HG02610 (cell line): ENCODE results near the gene PLEK.
"Not testable (repeated sequence)": the region's sequence is repeated elsewhere in the genome, so short reads cannot be mapped to it uniquely, and the experiment has no call there.

ENCODE experiments used
- ATAC-seq: cut with Tn5 transposase; IDR thresholded peaks from one replicate; pipeline ENCODE4 v1.9.1; 2021; ENCODE audit warnings: mild to moderate bottlenecking, moderate library complexity; ENCODE audit not compliant: unreplicated experiment

Gene PLEK

DNA sequence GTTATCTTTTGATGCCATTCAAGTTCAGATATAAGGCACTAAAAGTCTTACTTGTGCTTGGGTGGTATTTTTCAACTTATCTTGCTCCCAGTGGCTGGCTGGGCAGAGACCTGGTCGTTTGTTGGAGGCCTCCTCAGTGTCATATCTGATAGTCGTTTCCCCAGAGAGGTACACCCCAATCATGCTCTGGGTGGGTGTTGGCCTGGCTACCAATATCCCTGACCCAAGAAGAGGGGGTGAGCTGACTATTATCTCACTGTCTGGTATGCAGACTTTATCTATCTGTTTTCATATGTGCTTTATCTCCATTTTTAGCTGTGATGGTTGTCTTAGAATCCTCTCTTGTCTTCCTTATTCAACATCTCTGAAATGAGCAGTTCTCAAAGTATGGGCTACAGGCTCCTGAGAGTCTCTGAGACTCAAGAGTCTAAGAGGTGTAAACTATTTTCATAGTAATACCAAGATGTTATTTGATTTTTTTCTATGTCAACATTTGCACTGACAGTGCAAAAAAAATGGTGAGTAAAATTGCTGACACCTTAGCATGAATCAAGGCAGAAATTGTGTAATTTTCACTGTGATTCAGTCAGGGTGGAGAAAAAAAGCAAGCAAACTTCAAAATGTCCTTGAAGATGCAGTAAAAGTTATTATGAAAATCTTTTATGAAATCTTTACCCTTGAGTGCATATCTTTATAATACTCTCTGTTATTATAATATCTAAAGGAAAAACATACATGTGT is 12.3 kb upstream of the PLEK start:
- no peak for ATAC-seq

DNA sequence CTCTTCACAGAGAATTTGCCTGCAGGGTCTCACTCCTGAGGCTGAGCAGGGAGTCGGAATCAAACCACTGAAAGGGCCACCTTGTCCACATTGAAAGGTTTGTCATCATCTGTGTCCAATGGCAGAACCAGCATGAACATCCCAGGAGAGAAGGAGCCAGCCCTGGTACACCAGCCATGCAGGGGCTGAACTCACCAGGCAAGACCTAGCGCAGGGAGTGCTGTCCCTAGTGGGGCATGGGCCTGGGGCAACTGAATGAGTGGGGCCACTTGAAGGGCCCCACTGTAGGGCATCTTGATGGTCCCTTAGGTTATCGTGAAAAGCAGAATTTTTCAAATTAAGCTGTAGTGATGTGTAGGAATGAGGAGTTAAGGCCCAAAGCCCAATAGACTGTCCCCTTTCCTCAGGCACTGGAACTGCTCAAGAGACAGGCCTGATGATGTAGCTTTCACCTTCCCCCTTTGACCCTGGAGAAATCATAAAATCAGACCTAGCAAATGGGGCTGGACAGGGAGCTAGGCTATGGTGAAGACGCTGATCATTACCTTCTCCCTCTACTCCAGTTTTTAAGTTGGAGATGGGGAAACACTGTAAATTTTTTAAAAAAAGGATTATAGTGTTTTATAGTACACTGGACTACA is 8.4 kb upstream of the PLEK start:
- ATAC-seq: no peak

GRCh38 chr2:68357605-68358337 is 7.3 kb upstream of the PLEK start:
- peak; percentile 78 for ATAC-seq

DNA sequence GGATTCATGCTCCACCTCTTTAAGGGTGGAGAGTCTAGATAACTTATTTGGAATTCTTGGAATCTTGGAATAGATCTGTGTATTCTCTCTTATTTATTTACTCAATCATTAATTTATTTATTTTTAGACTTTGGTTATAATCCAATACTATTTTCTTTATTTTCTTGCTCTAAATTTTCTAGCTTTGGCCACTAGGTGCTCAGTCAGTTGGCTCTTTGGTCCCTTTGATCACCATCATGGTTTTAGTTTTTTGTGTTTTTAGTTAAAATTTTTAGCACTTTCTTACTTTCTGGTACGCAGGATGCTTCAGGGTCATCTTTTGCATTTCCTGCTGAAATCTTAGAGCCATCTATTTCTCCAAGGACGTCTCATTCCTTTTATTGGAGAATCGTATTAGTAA is 5.2 kb upstream of the PLEK start:
- no peak for ATAC-seq

GRCh38 chr2:68362069-68362468 is 3.0 kb upstream of the PLEK start:
- peak; percentile 39 for ATAC-seq

GRCh38 chr2:68362749-68363148 is 2.3 kb upstream of the PLEK start:
- ATAC-seq: no peak

DNA sequence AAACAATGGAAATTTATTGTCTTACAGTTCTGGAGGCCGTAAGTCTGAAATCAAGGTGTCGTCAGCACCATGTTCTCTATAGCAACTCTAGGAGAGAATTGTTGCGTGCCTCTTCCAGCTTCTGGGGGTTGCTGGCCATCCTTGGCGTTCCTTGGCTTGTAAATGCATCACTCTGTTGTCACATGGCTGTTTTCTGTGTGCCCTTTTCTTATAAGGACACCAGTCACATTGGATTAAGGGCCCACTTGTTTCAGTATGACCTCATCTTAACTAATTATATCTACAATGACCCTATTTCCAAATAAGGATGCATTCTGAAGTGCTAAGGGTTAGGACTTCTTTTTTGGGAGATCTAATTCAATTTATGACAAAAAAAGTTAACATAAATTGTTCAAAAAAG is 1.4 kb upstream of the PLEK start:
- no peak for ATAC-seq

DNA sequence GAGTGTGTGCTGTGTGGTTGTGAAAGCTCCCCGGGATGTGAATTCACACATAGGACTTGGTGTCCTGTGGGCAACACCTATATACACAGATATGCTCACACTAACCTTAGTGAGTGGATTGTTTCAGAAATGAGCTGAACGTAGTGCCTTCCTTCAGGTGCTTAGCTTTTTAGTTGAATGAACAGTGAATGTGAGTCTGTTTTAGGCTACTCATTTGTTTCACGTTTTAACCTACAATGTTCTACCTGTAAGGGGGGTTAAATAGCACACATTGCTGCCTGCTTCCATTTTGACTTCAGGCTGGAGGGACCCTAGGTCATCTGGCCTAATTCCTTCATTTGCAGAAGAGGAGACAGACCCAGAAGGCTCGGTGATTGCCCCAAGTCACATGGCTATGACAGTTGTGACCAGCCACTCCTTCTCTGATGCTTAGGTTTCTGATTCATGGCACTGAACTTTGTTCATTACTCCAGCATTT is 1.0 kb downstream of the PLEK start:
- peak; percentile 40 for ATAC-seq

DNA sequence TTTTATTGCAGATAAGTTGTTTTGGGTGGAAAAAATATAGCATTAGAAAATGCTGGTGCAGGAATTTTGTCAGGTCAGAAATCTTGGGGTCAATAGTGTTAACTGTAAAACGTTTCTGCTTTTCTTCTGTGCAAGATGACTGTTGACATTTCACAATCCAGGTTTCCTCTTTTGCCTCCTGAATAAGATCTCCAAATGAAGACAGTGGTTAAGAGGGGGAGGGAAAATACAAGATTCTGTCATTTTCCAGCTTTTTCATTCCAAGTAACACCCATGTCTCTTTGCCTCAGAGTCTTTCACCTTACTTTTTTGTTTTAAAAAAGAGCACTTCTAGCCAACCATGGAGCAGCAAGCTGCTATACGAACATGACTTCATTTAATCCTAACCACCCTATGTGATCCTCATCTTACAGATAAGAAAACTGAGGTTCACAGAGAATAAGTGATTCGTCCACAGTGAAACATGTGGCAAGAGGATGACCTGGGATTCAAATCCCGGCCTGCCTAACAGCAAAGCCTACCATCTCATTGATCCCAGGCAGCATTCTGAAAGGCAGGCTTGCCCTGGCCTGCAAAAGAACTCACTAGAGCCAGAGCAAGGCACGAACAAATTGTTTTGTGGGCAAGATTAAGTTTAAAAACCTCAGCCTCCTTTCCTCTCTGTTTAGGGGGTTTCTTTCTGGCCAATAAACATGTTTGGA is 3.0 kb downstream of the PLEK start:
- ATAC-seq: no peak

- no peak for ATAC-seq
Observed at GRCh38 chr2:68368654-68369336, 3.7 kb downstream of the PLEK start.

DNA sequence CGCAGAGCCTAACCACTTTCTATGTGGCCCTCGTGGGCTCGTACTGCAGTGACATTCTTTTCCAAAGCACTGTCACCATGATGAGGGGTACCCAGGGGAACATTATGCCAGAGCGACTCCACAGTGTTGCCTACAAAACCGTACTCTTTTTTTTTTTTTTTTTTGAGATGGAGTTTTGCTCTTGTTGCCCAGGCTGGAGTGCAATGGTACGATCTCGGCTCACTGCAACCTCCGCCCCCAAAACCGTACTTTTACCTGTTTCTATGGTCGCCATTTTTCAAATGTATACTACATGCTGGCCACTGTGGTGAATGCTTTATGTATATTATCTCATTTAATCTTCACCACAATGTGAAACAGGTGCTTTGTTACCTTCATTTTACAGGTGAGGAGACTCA is 4.3 kb downstream of the PLEK start:
- ATAC-seq: no peak

DNA sequence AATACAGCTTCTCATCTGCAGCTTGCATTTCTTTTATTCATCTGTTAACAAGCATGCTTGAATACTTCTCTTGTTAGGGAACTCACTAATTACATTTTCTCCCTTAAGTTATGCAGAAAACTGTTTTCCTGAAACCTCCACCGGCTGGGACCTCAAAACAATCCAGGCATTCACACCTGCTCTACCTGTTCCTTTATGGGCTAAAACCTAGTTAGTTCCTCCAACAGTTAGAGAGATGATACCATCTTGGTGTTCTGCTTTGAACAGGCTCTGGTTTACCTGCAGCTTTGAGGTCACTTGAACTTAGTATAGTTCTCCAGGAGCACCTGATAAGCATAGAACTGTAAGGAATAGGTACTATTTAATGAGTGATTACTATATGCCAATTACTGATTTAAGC is 6.1 kb downstream of the PLEK start:
- ATAC-seq: no peak

- peak; percentile 39 for ATAC-seq
Observed at GRCh38 chr2:68371581-68371980, 6.5 kb downstream of the PLEK start.

GRCh38 chr2:68372485-68372884 is 7.4 kb downstream of the PLEK start:
- ATAC-seq: no peak

- no peak for ATAC-seq
Observed at GRCh38 chr2:68374184-68374583, 9.1 kb downstream of the PLEK start.

DNA sequence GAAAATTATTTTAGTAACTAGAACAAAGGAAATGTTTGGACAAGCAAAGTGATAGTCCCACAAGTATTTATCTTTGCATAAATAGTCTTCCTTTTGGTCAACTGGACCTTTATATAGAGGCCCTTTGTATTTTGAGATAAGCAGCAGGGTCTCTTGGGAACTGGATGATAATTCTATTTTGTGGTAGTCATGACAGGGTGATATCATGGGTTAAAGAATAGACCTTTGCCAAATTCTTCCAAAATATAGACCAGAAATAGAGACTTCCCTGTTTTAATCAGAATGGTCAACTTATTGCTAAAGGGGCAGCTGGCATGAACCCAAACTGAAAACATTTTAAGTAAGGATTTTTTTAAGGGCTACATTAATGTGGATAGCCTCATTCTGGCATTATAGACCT is 10.5 kb downstream of the PLEK start:
- ATAC-seq: no peak

DNA sequence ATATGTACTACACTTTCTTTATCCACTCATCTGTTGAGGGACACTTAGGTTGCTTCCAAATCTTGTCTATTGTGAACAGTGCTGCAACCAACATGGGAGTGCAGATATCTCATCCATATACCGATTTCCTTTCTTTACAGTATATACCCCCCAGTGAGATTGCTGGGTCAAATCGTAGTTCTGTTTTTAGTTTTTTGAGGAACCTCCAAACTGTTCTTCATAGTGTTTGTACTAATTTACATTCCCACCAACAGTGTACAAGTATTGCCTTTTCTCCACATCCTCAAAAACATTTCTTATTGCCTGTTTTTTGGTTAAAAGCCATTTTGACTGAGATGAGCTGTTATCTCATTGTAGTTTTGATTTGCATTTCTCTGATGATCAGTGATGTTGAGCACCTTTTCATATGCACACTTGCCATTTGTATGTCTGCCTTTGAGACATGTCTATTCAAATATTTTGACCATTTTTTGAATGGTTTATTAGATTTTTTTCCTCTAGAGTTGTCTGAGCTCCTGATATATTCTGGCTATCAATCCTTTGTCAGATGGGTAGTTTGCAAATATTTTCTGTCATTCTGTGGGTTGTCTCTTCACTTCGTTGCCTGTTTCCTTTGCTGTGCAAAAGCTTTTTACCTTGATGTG is 12.2 kb downstream of the PLEK start:
- ATAC-seq: peak; percentile 50

GRCh38 chr2:68378779-68379178 is 13.7 kb downstream of the PLEK start:
- ATAC-seq: not testable (repeated sequence)

- peak; percentile 33 for ATAC-seq
Observed at GRCh38 chr2:68379184-68379708, 14.2 kb downstream of the PLEK start.

DNA sequence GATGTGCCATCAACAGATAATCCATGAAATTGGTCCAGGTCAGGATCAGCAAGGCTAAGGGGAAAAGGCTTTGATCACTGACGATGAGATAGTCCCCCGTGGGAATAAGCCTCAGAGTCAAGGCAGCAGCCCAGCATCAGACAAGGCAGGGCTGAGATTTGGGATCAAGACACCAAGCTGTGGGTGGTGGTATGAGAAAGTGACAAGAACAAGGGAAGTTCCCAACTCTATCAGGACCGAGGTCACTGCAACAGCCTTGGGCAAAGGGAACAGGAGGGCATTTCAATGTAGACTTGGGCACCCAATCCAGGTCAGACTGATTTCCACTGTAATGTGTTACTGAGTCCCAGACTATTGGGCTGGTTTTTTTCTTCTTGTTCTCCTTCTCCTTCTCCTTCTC is 18.7 kb downstream of the PLEK start:
- ATAC-seq: no peak
